Small intestine (tissue), 7 donors: Measurements from ENCODE around the gene ABCF1. TPM values are rescaled to one million over a fixed set of nuclear protein-coding genes. Genes with fewer than 3 reads are reported as not detected.

Source experiments
- DNase-seq, 2 donors: peaks; one replicate each; pipeline versions ENCODE4 v3.0.0 to v3.0.0-alpha.2; 2013
- FAIRE-seq: peaks from 2 replicates; lab custom pipeline; 2012; peaks lifted over from hg19 to GRCh38; lab: Jason Lieb, UNC
- H3K27ac ChIP-seq, 3 donors: one replicate each; pipeline ENCODE4 v1.5.1; 2013; ENCODE audit warnings: low read length in 2 of 3, mild to moderate bottlenecking in 2 of 3, control low read depth in 1 of 3, inconsistent platforms in 1 of 3, low read depth in 1 of 3, moderate library complexity in 1 of 3
- H3K27me3 ChIP-seq, 3 donors: one replicate each; pipeline ENCODE4 v1.6.1; 2013; ENCODE audit warnings: low read length in 3 of 3, inconsistent platforms in 1 of 3; ENCODE audit not compliant: control insufficient read depth in 3 of 3, insufficient read depth in 3 of 3
- H3K36me3 ChIP-seq, 3 donors: one replicate each; pipeline ENCODE4 v1.6.1; 2013; ENCODE audit warnings: low read length in 3 of 3, inconsistent platforms in 1 of 3, low read depth in 1 of 3, mild to moderate bottlenecking in 1 of 3, moderate library complexity in 1 of 3; ENCODE audit not compliant: control insufficient read depth in 3 of 3, insufficient read depth in 2 of 3
- H3K4me1 ChIP-seq, 3 donors: one replicate each; pipeline ENCODE4 v1.6.1; 2013; ENCODE audit warnings: low read length in 2 of 3, inconsistent platforms in 1 of 3, low read depth in 1 of 3, mild to moderate bottlenecking in 1 of 3, moderate library complexity in 1 of 3; ENCODE audit not compliant: control insufficient read depth in 3 of 3, insufficient read depth in 2 of 3
- H3K4me3 ChIP-seq, 3 donors: one replicate each; pipeline ENCODE4 v1.5.1; 2013; ENCODE audit warnings: low read length in 3 of 3, control low read depth in 1 of 3, inconsistent platforms in 1 of 3, low read depth in 1 of 3, mild to moderate bottlenecking in 1 of 3, moderate library complexity in 1 of 3
- H3K9me3 ChIP-seq, 2 donors: one replicate each; pipeline ENCODE4 v1.6.1; 2013; ENCODE audit warnings: low read depth in 1 of 2, low read length in 1 of 2; ENCODE audit not compliant: control insufficient read depth in 2 of 2, insufficient read depth in 1 of 2
- WGBS, 3 donors: extraction: QIAGEN DNeasy Blood & Tissue Kit; methylation state at CpG; one replicate each; pipeline ENCODE4 v1.1.7; 2013; 5-methylcytosine and 5-hydroxymethylcytosine counted together
- polyA plus RNA-seq, 4 donors: library from polyadenylated mRNA; stranded (reverse) in 3 of 4; unstranded in 1 of 4; fragments of 200-250 nt in 3 of 4; fragments of 120-200 nt in 1 of 4; gene quantifications; one replicate each; pipeline versions ENCODE4 v1.2.1 to v1.2.3, GENCODE V29; 2013
- donor health status: healthy with polysubstance abuse.
- donor health status: control.
- donor health status: control.
- donor health status: Bipolar disorder and iron deficiency.
- donor health status: healthy.

ABCF1 gene
- polyA plus RNA-seq, 4 donors: 30.0 to 76.5 (median 38.8) TPM

DNA sequence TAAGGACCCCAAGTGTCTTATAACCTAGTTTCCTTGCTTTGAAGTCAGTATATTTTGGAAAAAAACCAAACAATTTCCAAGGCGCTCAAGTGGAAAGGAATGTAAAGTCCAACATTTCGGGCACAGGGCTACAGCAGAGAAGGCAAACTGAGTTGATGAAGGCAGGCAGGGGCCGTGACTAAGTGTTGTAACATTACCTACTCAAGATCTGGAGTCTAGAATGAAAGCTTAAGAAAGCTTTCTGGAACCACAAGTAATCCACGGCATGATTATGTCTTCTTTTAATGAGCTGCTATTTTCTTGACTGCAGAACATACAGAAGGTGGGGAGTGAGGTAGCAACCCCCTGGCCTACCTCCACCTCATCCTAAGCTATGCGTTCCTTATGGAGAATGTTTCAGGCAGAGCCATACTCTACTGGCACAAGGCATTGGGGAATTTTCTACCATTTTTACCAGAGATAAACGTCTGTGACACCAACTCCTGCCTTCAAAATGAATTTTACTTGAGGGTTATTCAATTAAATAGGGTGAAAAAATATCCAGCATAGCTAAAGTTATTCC, 41.5 kb downstream of the ABCF1 start:
- WGBS, 3 donors: 65 to 67% (median 65%) methylated on average over 6 of the region's 6 CpGs
- DNase-seq: no peak
- Histone ChIP-seq H3K27ac (peak overlapping the region in 2 of 3 donors; percentile 21 to 33), H3K4me3 (no peak overlapping the region), H3K36me3 (peaks cover 4 to 30% (median 16%) of the 10 kb centered on the region in 3 donors), H3K4me1 (peaks cover 0 to 14% (median 3%) of the 10 kb centered on the region in 3 donors), H3K9me3 (no peaks in the 10 kb centered on the region), H3K27me3 (no peaks in the 10 kb centered on the region)
- FAIRE-seq: no peak

DNA sequence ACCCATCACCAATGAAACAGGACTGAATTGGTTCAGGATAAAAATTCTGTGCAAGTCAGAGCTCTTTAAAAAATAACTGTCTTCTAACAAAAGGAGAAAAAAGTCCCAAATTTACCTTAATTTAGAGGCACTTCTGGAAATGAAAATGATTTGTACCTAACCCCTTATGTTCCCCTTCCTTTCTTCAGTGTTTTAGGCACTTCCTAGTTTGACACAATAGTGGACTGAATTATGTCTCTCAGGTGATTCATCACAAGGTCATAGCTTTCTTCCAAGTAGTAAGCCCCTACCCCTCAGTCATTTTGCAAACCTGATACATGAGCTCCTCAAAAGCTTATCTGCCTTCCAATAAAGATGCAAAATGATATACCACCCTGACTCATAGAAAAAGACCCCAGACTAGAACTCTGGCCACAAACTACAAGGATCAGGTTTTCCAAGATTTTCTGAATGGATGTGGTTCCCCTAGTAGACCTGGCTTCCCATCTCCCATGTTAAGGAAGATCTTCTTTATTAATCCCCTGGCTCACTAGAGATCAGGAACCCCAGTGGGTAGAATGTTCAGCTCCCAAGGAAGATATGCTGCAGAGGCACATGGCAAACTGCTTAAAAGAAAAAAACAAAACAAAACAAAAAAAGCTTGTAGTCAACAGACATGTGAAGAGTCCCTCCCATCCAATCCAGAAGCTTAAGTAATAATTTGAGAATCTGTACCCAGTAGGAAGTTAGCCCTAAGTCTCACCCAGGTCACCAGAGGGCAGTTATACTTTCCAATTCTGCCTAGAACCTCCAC, 42.2 kb downstream of the ABCF1 start:
- FAIRE-seq: no peak
- no peaks in the 10 kb centered on the region for H3K27me3 ChIP-seq
- no peaks in the 10 kb centered on the region for H3K9me3 ChIP-seq
- H3K36me3 ChIP-seq: peaks cover 4 to 23% (median 16%) of the 10 kb centered on the region in 3 donors
- peak overlapping the region in 1 of 3 donors; percentile 96 for H3K27ac ChIP-seq
- DNase-seq: no peak
- H3K4me1 ChIP-seq: peaks cover 0 to 15% (median 3%) of the 10 kb centered on the region in 3 donors
- no peak overlapping the region for H3K4me3 ChIP-seq

DNA sequence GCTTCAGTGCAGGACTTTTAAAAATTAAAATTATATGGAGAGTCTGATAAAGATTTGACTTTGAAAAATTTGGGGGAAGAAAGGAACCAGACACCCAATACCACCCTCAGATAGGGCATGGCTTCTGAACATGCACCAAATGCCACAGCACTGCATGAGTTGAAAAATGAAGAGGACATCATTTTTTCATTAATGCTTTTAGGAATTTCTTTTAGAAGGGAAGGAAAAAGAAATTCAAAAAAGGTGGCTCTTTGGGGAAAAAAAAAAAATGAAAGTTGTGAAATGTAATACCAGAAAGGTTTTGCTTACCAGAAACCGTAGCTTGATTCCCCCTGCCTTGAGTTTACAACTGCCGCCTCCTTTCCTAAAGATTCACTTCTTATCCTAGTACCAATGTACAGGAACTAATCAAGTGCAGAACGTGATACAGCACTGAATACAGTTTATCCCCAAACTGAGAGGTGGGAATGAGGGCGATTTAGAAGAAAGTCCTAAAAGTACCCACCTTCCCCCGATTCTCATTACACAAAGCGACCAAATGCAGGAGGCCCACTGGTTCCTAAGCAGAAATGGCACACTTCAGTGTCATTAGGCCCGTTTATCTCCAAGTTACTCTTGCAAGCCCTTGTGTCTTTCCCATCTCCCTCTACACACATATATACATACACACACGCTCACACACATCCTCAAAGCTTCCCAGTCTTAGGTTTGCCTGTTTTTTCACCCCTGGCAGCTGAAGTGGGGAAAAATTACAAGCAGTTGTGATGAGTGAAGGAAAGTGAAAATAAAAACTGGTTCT, 43.0 kb downstream of the ABCF1 start:
- H3K4me1 ChIP-seq: peaks cover 0 to 22% (median 3%) of the 10 kb centered on the region in 3 donors
- no peaks in the 10 kb centered on the region for H3K9me3 ChIP-seq
- DNase-seq: peak in 1 of 2 donors; percentile 40
- peak overlapping the region; percentile 37 to 99 (median 96) for H3K27ac ChIP-seq
- no peaks in the 10 kb centered on the region for H3K27me3 ChIP-seq
- FAIRE-seq: no peak
- peak overlapping the region in 2 of 3 donors; percentile 60 to 79 for H3K4me3 ChIP-seq
- H3K36me3 ChIP-seq: peaks cover 0 to 15% (median 9%) of the 10 kb centered on the region in 3 donors
- 21 to 24% (median 23%) methylated on average over 8 of the region's 8 CpGs for WGBS, 3 donors

DNA sequence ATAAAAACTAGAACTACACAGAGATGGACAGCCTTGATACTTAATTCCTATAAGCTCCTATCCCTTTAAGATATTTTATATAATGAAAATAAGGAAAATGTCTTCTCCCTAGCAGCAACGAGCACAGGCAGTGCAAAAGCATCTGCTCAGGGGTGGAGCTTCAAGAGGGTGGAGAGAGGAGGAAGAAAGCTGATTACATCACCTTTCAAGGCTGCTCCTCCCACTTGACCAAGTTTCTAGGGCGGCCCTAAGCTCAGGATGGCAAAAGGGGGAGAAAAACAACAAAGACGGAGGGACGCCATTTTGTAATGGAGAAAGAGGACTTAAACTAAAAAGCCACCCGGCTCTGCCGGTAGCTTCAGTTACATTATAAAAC, 43.6 kb downstream of the ABCF1 start:
- Histone ChIP-seq H3K9me3 (no peaks in the 10 kb centered on the region), H3K27ac (peak overlapping the region; percentile 96 to 99 (median 98)), H3K4me3 (peak overlapping the region; percentile 19 to 79 (median 60)), H3K4me1 (peaks cover 0 to 22% (median 3%) of the 10 kb centered on the region in 3 donors), H3K27me3 (no peaks in the 10 kb centered on the region), H3K36me3 (peaks cover 0 to 18% (median 9%) of the 10 kb centered on the region in 3 donors)
- 0 to 1% (median 0%) methylated on average over 6 of the region's 6 CpGs for WGBS, 3 donors
- FAIRE-seq: no peak
- peak; percentile 98 for DNase-seq

DNA sequence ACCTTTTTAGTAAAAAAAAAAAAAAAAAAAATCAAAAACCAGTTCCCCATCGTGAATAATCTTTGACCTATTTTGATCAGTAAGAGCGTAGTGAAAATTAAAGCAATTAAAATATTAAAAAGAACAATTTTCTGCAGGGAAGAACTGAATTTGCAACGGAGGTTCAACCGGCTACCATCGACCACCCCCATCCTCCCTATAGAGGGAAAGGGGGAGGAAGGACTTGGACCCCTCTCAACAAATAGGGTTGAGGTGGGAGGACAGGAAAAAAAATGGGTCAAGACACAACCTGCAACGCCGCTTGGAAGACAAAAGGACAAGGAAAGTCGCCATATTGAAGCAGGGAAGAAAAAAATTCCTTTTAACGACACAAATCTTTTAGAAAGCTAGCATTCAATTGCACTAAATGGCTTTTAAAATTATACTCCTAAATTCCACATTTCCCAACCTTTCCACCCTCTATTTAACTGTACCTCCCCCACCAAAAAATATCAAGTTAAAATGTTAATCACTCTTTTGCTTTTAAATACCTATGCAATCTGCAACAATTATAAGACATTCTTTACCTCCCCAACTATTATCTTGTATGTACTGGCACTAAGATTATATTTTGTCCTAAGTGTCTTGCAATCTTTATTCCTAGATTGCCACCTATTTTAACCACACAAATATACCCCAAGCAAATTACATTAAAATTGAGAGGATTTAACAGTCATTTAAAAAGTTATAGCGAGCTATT, 44.1 kb downstream of the ABCF1 start:
- Histone ChIP-seq H3K4me3 (peak overlapping the region; percentile 60 to 92 (median 79)), H3K27me3 (no peaks in the 10 kb centered on the region), H3K27ac (peak overlapping the region; percentile 96 to 99 (median 98)), H3K4me1 (peaks cover 0 to 22% (median 3%) of the 10 kb centered on the region in 3 donors), H3K36me3 (peaks cover 0 to 20% (median 9%) of the 10 kb centered on the region in 3 donors), H3K9me3 (no peaks in the 10 kb centered on the region)
- no peak for FAIRE-seq
- WGBS, 3 donors: 0 to 1% (median 0%) methylated on average over 10 of the region's 10 CpGs
- peak; percentile 56 to 77 for DNase-seq

DNA sequence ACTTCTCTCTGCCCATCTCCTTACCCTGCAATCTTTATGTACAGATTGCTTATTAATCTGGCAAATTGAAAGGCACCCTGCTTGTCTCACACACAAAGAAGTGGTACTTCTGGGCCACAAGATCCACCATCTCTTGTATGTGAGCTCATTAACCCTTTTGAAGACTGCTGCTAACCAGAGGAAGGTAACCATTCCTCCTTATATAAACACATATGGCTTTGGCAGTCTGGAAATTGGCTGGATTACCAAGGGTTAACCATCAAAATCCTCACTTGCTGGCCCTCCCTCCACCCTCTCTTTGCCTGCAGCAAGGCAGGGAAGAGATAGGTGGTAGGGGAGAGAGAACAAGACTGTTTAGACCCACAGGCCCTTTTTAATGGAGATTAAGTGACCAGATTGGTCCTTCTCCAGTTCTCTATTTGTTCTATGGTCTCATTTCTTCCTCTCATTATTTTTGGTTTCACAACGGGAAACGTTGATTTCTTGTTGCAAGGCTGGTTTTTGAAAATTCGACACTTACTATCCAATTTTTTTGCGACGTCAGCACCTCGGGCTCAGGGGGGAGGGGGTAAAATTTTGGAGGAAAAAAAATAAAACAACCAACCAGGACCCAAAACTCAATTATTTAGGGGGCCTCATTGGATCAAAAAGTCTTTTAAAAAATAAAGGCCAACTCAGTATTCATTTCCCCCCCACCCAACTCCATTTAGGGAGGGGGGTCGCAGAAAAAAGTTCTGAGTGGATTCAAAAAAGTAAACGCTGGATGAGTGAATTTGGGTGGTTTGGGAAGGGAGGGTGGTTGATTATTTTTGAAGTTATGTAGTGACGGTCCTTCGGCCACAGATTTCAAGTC, 44.9 kb downstream of the ABCF1 start:
- Histone ChIP-seq H3K27me3 (no peaks in the 10 kb centered on the region), H3K27ac (peak overlapping the region; percentile 96 to 99 (median 98)), H3K4me1 (peaks cover 0 to 22% (median 3%) of the 10 kb centered on the region in 3 donors), H3K36me3 (peaks cover 0 to 24% (median 9%) of the 10 kb centered on the region in 3 donors), H3K4me3 (peak overlapping the region; percentile 60 to 92 (median 79)), H3K9me3 (no peaks in the 10 kb centered on the region)
- WGBS, 3 donors: 0% methylated on average over 10 of the region's 10 CpGs
- DNase-seq (peak; percentile 52 to 76), FAIRE-seq (no peak)

DNA sequence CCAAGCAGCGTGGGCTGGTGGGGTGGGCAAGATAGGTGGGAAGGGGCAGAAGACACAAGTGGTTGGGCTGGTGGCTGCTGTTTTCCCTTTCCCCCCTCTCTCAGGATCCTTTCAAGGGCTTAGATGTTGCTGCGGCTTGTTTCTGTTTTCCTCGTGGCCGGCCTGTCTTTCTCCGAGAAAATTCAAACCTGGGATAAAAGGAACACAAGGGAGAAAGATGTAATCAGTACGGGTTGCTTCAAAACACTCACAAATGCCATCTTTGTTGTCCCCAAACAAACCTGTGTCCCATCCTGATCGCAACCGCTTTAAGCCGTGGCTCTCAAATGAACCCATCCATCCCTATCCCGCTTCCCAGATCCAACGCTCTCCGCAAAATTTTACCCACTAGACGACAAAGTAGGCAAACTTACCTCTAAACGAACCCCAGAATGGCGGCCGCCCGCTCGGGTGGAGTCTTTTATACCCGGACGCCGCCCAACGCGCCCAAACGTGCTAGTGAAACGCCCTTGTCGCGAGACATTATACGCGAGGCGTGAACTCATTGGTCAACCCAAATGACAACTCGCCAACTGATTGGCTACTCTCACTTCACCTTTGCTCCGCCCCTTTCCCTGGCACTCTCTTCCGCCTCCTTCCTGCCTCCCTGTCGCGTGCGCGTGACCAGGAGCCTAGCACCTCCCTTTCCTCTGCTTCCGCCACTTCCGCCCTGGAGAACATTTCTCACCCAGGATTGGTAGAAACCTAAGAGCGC, 45.7 kb downstream of the ABCF1 start, which contains the start of gene PPP1R10:
Gene PPP1R10, minus strand, starts transcription at position 433 of the 754 bp plus-strand sequence. CDS start 7,299 bp downstream, outside the sequence.
- DNase-seq (peak; percentile 99 to 100), FAIRE-seq (peak; percentile 53)
- H3K27ac ChIP-seq: peak within 1 kb of the TSS; percentile 96 to 99 (median 98)
- peak within 1 kb of the TSS; percentile 65 to 92 (median 79) for H3K4me3 ChIP-seq
- H3K27me3 ChIP-seq: no peaks in the 10 kb centered on the region
- peaks cover 0 to 22% (median 3%) of the 10 kb centered on the region in 3 donors for H3K4me1 ChIP-seq
- peaks cover 0 to 29% (median 9%) of the 10 kb centered on the region in 3 donors for H3K36me3 ChIP-seq
- H3K9me3 ChIP-seq: no peaks in the 10 kb centered on the region
- 0 to 1% (median 0%) methylated on average over 39 to 40 of the region's 40 CpGs for WGBS, 3 donors
